ENCODE results near the gene PPP1R3G.
"Not testable (repeated sequence)": the region's sequence is repeated elsewhere in the genome, so short reads cannot be mapped to it uniquely, and the experiment has no call there.

Gene PPP1R3G

GRCh38 chr6:5096482-5096881 is 11.3 kb downstream of the PPP1R3G start:
- no peak for DNase-seq

GRCh38 chr6:5098501-5099270 is 13.5 kb downstream of the PPP1R3G start:
- no peak for DNase-seq

GRCh38 chr6:5099537-5099936 is 14.4 kb downstream of the PPP1R3G start:
- no peak for DNase-seq

DNA sequence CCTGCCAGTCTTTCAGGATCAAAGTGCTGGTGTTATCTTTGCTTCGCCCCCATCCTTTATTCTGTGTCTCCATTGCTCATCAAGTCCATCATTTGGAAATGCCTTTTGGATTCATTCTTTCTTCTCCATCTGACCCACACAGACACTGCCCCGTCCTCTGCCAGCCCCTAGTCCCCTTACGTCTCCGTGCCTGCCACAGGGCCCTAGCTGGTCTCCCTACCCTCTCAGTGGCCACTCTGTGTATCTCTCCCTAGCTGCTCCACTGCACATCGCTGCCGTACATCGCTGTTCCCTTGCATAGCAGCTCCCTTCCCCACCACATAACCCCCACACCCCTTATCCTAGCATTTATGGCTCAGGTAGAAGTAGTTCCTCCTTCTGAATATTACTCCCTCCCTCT is 15.7 kb downstream of the PPP1R3G start:
- no peak for DNase-seq

- no peak for DNase-seq
Measured at GRCh38 chr6:5102267-5102970, 17.3 kb downstream of the PPP1R3G start.

- DNase-seq, result no peak
Measured at GRCh38 chr6:5103250-5103649, 18.1 kb downstream of the PPP1R3G start.

- no peak for DNase-seq
Measured at GRCh38 chr6:5104667-5105066, 19.5 kb downstream of the PPP1R3G start.

GRCh38 chr6:5105146-5105545 is 20.0 kb downstream of the PPP1R3G start:
- DNase-seq, result no peak

DNA sequence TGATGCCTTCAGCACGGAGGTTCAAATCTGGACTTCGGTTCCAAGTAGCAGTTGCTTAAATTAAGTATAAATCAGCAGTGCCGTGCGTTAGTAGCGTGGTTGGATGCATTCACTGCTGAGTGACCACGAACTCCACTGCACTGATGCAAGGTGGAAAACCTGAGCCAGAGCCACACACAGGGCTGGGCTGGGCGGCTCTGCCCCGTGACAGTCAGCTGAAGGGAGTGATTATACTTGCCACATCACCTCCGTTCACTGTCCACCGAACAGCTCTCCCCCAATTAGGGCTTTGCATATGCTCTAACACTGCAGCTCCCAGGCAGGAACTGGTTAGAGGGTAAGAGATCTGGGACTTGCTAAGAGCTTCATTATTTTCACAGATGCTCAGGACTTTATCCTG is 22.2 kb downstream of the PPP1R3G start:
- no peak for DNase-seq

GRCh38 chr6:5108068-5108467 is 22.9 kb downstream of the PPP1R3G start:
- DNase-seq, result no peak

DNA sequence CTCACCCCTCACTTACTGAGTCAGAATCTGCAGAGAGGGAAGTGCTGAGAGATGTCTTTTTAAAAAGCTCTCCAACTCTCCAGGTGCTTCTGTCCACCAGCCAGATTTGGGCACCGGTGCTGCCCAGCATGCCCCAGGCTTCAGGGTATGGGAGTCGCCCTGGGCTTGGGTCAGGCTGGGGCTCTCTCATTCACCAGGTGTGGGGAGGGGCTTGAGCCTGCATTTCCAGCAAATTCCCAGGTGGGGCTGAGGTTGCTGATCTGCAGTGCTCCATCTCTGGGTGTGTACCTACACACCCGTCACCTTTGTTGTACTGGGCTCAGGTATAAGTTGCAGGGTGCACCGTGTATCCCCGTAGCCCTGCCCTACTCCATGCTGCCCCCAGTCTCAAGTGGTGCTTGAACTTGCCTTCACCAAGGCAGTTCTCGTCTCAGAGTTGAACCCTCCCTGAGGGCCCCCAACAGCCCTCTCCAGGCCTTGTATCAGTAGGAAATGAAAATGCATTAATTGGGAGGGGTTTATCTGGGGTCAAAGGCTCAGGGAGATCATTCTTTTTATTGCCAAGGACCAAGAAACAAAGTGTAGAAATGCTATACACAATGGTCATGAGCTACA is 23.5 kb downstream of the PPP1R3G start:
- no peak for DNase-seq

DNA sequence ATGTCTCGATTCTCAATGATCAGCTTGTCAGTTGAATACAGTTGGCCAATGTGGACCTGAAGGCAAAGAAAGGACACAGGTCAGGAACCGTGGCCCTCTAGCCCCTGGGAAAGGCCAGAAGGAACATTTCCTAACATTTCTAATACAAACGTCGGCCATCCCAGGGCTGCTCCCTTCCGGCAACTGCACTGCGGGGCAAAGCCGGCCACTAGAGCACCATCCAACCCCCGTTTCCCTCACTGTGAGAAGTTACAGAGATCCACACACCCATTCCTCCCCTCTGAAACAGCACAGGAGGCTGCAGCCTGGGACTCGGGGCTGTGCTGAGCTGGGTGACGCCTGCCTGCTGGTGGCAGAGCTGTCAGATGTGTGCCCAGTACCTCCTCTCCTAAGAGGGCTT is 24.3 kb downstream of the PPP1R3G start:
- no peak for DNase-seq

GRCh38 chr6:5110246-5110645 is 25.1 kb downstream of the PPP1R3G start:
- DNase-seq, result no peak

GRCh38 chr6:5111626-5112025 is 26.5 kb downstream of the PPP1R3G start:
- DNase-seq, result no peak

DNA sequence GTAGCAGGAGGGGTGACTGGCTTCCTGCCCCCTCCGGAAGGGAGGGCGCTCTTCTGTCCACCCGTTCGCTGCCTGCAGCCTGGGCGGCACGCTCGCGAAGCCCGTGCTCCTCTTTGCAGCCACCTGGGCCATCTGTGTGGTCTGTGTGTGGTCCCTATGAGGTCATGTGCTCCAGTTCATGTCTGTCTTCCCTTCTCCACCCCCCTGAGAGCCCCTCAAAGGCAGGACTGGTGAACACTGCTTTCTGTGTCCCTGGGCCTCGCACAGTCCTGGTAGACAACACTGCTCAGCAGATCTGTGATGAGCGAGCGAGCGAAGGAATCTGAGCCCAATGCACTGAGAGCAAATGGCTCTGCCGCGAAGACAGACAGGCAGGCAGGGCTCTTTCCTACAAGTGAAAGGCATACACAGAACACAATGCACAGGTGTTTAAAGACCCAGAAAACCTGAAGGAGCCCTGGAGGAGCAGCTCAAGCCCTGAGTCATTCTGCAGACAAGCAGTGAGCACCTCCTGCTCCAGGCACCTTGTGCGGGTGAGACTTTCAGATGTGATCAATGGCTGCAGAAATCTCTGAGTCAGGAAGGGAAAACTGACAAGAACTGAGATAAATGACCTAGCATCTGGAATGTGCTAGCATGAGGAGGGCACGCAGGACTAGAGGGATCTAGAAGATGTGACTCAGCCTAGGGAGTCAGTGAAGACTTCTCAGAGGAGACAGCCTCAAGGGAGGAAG is 27.1 kb downstream of the PPP1R3G start:
- DNase-seq, result no peak

DNA sequence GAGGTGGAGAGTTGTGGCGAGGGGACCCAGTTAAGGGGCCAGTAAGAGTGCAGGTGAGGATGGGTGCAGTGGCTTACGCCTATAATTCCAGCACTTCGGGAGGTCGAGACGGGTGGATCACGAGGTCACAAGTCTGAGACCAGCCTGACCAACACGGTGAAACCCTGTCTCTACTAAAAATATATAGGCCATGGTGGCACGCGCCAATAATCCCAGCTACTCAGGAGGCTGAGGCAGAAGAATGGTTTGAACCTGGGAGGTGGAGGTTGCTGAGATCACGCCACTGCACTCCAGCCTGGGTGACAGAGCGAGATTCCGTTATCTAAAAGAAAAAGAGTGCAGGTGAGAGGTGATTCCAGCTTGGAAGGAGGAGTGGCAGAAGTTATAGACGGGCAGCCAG is 28.0 kb downstream of the PPP1R3G start:
- no peak for DNase-seq

DNA sequence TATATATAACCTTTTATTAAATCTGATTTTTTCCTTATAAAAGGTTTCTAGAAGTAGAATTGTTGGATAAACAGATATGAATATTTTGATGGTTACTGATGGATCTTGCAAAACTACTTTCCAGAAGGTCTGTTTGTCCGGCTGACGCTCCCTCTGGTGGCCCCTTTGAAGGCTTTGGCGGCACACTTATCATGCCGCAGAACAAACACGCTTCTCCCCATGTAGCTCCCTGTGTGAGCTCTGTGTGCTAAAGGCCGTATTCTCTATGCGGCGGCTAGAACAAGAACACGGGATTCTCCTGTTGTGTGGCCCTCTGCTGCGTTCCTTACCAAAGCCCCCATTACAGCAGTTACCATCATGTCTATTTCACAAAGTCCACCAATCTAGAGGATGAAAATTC is 30.0 kb downstream of the PPP1R3G start:
- DNase-seq, result no peak

DNA sequence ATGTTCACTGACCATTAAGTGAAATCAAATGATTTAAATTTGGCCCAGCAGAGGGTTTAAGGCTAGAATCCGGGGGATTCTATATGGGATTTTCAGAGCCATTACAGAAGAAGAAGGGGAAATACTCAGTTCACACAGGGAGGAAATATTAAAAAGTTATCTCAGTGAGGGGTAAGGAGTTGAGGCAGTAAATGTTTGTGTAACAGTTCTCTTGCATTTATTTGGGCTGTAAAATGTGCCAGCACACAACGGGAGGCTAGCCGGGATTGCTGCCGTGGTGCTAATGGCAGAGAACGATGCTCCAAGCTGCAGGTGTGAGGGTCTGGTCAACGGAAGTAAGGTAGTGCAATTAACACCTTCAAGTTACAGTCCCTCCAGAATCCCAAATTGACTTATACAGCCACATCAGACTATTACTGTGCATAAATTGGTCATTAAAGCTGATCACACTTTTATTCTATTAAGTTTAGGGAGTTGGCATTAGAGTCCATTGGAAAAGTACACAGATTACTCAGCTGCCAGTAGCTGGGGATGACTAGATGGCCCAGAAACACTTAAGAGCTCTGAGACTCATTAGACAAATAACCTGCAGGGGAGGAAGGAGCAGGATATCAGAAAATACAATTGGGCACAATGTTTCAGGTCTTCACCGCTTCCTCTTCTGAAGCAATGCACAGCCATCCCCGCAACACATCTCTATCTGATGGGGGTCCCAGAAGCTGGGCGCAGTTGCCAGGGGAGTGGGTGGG is 31.3 kb downstream of the PPP1R3G start:
- DNase-seq, result no peak

DNA sequence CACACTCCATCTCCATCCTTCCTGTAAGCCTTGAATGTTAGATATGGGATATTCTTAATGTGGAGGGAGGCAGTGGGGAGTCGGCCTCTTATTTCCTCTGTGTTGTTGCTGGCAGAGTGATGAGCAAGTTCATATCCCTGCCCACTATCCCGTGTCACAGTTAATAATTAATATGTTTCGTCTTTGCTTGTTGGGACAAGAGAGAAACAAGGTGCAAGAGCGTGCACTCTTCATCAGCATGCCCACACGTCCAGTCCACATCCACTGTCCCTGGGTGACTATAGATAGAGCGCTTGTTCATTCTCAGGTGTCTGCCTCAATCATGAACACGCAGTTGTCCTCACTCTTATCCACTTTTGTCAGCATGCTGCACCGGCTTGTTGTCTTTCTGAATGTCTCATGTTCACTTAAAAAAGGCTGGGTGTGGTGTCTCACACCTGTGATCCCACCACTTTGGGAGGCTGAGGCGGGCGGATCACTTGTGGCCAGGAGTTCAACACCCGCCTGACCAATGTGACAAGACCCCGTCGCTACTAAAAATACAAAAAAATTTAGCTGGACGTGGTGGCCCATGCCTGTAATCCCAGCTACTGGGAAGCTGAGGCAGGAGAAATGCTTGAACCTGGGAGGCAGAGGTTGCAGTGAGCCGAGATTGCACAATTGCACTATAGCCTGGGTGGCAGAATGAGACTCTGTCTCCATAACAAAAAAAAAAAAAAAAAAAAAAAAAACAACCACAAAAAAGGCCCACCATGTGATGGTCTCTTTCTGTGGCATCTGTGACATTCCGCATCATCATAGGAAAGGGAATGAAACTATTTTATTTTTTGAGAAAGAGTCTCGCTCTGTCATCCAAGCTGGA is 34.2 kb downstream of the PPP1R3G start:
- no peak for DNase-seq

- no peak for DNase-seq
Measured at GRCh38 chr6:5120011-5120410, 34.9 kb downstream of the PPP1R3G start.

DNA sequence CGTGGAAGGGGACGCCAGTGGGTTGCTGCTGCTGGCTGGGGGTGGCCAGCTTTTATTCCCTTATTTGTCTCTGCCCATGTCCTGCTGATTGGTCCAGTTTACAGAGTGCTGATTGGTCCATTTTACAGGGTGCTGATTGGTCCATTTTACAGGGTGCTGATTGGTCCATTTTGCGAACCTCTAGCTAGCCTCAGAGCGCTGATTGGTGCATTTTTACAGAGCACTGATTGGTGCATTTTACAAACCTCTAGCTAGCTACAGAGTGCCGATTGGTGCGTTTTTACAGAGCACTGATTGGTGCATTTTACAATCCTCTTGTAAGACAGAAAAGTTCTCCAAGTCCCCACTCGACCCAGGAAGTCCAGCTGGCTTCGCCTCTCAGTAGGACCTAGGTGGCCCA is 35.4 kb downstream of the PPP1R3G start:
- DNase-seq, result not testable (repeated sequence)

DNA sequence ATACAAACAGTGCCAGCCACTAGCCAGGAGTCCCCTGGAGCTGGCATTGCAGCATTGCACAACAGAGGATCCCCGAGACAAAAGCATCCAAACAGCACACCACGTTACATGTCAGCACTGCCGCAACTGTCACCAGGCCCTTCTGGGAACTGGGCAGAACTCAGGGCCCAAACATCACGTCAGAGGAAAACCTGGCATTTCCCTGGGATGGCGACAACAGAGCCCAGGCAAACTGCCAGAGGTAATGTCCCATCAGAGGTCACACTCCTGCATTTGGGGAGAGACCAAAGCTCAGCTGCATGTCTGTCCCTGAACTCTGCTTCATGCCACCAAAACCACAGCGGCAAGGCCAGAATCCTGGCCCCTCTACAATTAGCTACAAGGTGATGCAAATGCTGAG is 36.3 kb downstream of the PPP1R3G start:
- DNase-seq, result no peak
